ENCODE data around the gene DLGAP1.

GRCh38 chr18:3456686-3457069 lies 998.4 kb downstream of the DLGAP1 start:
- TF ChIP-seq CTCF (conservative IDR thresholded peaks at IDR 0.05; ENCODE audit: low read depth in 2 of 2) = no peak
- TF ChIP-seq EZH2phosphoT487 (IDR thresholded peaks at IDR 0.05; ENCODE audit: unreplicated experiment) = no peak
- no peak for TF ChIP-seq POLR2AphosphoS5 (IDR thresholded peaks at IDR 0.05; ENCODE audit: low read depth)
- no peak for TF ChIP-seq REST (IDR thresholded peaks at IDR 0.05; ENCODE audit: unreplicated experiment)
- TF ChIP-seq EZH2 (IDR thresholded peaks at IDR 0.05; ENCODE audit: low read depth, unreplicated experiment) = no peak
- TF ChIP-seq CREB1 (CRISPR knock-in tag; IDR thresholded peaks at IDR 0.05; ENCODE audit: low read depth) = no peak
- no peak for TF ChIP-seq JUNB (IDR thresholded peaks at IDR 0.05; ENCODE audit: unreplicated experiment)
- TF ChIP-seq, protein P1, sequence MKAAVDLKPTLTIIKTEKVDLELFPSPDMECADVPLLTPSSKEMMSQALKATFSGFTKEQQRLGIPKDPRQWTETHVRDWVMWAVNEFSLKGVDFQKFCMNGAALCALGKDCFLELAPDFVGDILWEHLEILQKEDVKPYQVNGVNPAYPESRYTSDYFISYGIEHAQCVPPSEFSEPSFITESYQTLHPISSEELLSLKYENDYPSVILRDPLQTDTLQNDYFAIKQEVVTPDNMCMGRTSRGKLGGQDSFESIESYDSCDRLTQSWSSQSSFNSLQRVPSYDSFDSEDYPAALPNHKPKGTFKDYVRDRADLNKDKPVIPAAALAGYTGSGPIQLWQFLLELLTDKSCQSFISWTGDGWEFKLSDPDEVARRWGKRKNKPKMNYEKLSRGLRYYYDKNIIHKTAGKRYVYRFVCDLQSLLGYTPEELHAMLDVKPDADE (IDR thresholded peaks at IDR 0.05) = no peak
- no peak for TF ChIP-seq STAT1 (IDR thresholded peaks at IDR 0.05; ENCODE audit: unreplicated experiment)
- TF ChIP-seq NANOG (IDR thresholded peaks at IDR 0.05; ENCODE audit: borderline replicate concordance) = no peak
- no peak for TF ChIP-seq ZNF462 (CRISPR knock-in tag; IDR thresholded peaks at IDR 0.05)

Data from GM23338 (cell line).